Smooth muscle cell (in vitro differentiated cells): Measurements from ENCODE around the gene SKIDA1. TPM values are rescaled to one million over a fixed set of nuclear protein-coding genes. Genes with fewer than 3 reads are reported as not detected.

Experiments
- DNase-seq: peaks from one replicate; lab custom pipeline; 2025; ENCODE audit not compliant: unreplicated experiment; lab: John Stamatoyannopoulos, UW
- H2AFZ ChIP-seq: fragments of 200-600 bp; sonication (generic); 2 replicates; pipeline ENCODE4 v1.6.0; 2016; ENCODE audit warnings: antibody characterized with exemption, low read depth, mild to moderate bottlenecking
- H3F3A ChIP-seq: fragments of 200-600 bp; sonication (generic); 2 replicates; pipeline ENCODE4 v1.6.0; 2017; ENCODE audit warnings: antibody characterized with exemption, low read depth
- H3K27ac ChIP-seq: fragments of 200-600 bp; sonication (generic); 2 replicates; pipeline ENCODE4 v1.5.1; 2016; ENCODE audit warnings: low read depth, mild to moderate bottlenecking
- H3K27me3 ChIP-seq: fragments of 200-600 bp; sonication (generic); 2 replicates; pipeline ENCODE4 v1.6.1; 2016; ENCODE audit warnings: low read depth, mild to moderate bottlenecking
- H3K36me3 ChIP-seq: fragments of 200-600 bp; sonication (generic); 2 replicates; pipeline ENCODE4 v1.5.1; 2016; ENCODE audit warnings: low read depth
- H3K4me1 ChIP-seq: fragments of 200-600 bp; sonication (generic); 2 replicates; pipeline ENCODE4 v1.5.1; 2016; ENCODE audit warnings: low read depth
- H3K4me2 ChIP-seq: fragments of 200-600 bp; sonication (generic); 2 replicates; pipeline ENCODE4 v1.6.0; 2016; ENCODE audit warnings: mild to moderate bottlenecking
- H3K4me3 ChIP-seq: fragments of 200-600 bp; sonication (generic); 2 replicates; pipeline ENCODE4 v1.5.1; 2016; ENCODE audit warnings: mild to moderate bottlenecking
- H3K79me2 ChIP-seq: fragments of 200-600 bp; sonication (generic); 2 replicates; pipeline ENCODE4 v1.6.0; 2016; ENCODE audit warnings: low read depth, mild to moderate bottlenecking
- H3K9ac ChIP-seq: fragments of 200-600 bp; sonication (generic); 2 replicates; pipeline ENCODE4 v1.6.0; 2016; ENCODE audit warnings: low read depth
- H3K9me3 ChIP-seq: fragments of 200-600 bp; sonication (generic); replicated peaks from 2 replicates; pipeline ENCODE4 v1.5.1; 2016; ENCODE audit warnings: low read depth
- H4K20me1 ChIP-seq: fragments of 200-600 bp; sonication (generic); 2 replicates; pipeline ENCODE4 v1.6.0; 2016; ENCODE audit warnings: low read depth
- WGBS: methylation state at CpG from one replicate; pipeline ENCODE4 v1.1.7; 2016; ENCODE audit warnings: low lambda C conversion rate; 5-methylcytosine and 5-hydroxymethylcytosine counted together
- polyA plus RNA-seq: library from polyadenylated mRNA; unstranded; fragments of >200 nt; fragmentation: Nextera tagmentation; extraction: Ambion mirVana; gene quantifications from 2 replicates; pipeline ENCODE4 v1.2.1, GENCODE V29; 2016
- total RNA-seq: library from RNA; depleted of rRNA; stranded (reverse); fragments of >200 nt; gene quantifications from 2 replicates; pipeline ENCODE4 v1.2.3, GENCODE V29; 2014
- TF ChIP-seq, protein P1 (sequence below): fragments of 200-600 bp; sonication (generic); IDR thresholded peaks from 2 replicates; pipeline ENCODE4 v1.5.1; 2017; ENCODE audit warnings: borderline replicate concordance, mild to moderate bottlenecking, antibody characterized with exemption; ENCODE audit not compliant: insufficient read depth, poor library complexity, severe bottlenecking

Gene SKIDA1
- total and polyA plus RNA-seq, 2 experiments from 2014 or later: 0.53 to 1.8 TPM

DNA sequence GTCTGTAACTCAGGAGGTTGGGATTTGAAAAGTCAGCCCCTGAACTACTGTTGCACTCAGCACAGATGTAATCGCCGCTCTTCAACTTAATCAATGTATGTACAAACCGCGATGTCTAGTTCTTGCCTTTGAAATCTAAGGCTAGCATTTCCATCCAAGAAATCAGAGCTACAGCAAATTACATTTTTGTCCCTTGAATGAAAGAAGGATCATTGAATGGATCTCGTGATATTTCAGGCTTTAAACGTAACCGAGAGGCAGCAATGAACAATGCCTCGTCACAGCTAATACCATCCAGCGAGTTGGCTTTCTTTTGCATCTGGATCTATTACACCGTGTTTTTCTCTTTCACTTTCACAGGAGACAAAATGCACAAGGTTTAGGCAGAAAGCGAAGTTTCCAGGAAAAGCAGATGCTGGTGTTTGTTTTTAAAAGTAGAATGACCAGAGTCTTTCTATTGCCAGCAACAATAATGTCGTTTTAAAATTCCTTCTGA is 5.5 kb downstream of the SKIDA1 start:
- Histone ChIP-seq H3K27me3 (no peaks in the 10 kb centered on the region), H3K4me1 (peaks cover 55% of the 10 kb centered on the region), H3K36me3 (no peaks in the 10 kb centered on the region), H3K27ac (peak overlapping the region; percentile 82), H3F3A (peaks cover 8% of the 10 kb centered on the region), H3K4me3 (peak overlapping the region; percentile 61), H3K79me2 (peaks cover 55% of the 10 kb centered on the region), H3K4me2 (peak overlapping the region; percentile 98), H3K9ac (peak overlapping the region; percentile 70), H2AFZ (peak overlapping the region; percentile 86), H3K9me3 (no peaks in the 10 kb centered on the region), H4K20me1 (no peaks in the 10 kb centered on the region)
- TF ChIP-seq, protein P1, sequence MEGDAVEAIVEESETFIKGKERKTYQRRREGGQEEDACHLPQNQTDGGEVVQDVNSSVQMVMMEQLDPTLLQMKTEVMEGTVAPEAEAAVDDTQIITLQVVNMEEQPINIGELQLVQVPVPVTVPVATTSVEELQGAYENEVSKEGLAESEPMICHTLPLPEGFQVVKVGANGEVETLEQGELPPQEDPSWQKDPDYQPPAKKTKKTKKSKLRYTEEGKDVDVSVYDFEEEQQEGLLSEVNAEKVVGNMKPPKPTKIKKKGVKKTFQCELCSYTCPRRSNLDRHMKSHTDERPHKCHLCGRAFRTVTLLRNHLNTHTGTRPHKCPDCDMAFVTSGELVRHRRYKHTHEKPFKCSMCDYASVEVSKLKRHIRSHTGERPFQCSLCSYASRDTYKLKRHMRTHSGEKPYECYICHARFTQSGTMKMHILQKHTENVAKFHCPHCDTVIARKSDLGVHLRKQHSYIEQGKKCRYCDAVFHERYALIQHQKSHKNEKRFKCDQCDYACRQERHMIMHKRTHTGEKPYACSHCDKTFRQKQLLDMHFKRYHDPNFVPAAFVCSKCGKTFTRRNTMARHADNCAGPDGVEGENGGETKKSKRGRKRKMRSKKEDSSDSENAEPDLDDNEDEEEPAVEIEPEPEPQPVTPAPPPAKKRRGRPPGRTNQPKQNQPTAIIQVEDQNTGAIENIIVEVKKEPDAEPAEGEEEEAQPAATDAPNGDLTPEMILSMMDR: no peak
- DNase-seq: no peak
- 3% methylated on average over 12 of the region's 12 CpGs for WGBS

DNA sequence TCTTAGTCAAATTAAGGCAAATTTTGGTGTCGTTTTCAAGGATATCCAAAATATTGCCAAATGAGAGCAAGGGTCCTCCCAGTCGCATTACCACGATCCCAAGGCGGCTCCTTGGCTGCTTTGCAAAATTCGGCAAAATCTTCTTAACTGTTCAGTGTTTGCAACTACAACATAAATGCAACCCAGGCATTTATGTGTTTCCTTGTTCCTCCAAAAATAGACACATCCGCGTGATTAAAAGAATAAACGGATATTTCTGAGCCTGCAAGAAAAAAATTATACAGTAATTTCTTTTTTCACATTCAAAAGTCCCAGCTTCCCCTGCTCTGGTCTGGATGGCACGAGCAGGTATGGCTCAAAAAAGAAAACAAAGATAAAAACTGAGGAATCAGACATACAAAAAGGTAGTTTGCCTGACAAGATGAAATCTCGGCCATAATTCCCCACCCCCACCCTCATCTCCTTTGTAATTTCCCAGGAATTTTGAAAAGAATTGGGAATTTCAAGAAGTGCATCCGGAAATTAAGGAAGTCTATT is 6.0 kb downstream of the SKIDA1 start:
- Histone ChIP-seq H4K20me1 (no peaks in the 10 kb centered on the region), H3K9ac (peak overlapping the region; percentile 70), H3F3A (peaks cover 4% of the 10 kb centered on the region), H3K79me2 (peaks cover 60% of the 10 kb centered on the region), H3K4me3 (peak overlapping the region; percentile 61), H3K4me1 (peaks cover 56% of the 10 kb centered on the region), H3K27ac (peak overlapping the region; percentile 82), H3K9me3 (no peaks in the 10 kb centered on the region), H2AFZ (peak overlapping the region; percentile 86), H3K27me3 (no peaks in the 10 kb centered on the region), H3K4me2 (peak overlapping the region; percentile 98), H3K36me3 (no peaks in the 10 kb centered on the region)
- TF ChIP-seq, protein P1: no peak
- no peak for DNase-seq
- 7% methylated on average over 11 of the region's 11 CpGs for whole genome bisulfite sequencing

DNA sequence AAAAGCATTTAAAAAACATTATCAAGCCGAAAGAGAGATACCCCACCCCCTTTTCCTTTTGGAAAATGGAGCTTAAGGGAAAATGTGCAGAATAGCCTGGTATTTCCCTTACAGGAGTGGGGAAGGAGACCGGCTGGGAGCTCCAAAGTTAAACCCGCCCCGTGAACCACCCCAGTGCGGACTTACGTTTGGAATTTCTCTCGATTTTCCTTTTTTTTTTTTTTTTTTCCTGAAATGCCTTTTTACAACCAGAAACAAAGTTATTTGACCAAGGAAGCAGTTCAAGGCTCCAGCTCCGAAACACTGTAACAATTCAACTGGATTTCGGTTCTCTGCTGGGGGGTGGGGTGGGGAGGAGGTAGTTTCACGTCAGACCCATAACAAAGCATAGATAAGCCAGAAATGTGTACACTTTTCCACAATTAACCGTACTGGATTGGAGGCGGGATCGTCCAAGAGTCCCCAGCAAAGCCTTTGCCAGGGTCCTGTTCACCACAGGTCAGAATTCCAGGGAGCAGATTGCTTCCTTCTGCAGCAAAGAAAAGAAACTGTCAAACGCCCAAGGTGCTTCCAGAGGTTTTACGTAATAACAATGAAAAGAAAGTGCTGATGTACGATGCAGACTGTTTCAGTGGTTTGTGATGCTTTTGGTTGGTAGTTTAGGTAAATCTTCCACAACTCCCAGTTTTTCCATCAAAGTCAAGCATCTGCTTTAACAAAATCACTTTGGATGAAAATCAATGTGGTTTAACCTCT is 6.7 kb downstream of the SKIDA1 start:
- H3K4me1 ChIP-seq: peaks cover 56% of the 10 kb centered on the region
- H3K4me2 ChIP-seq: peak overlapping the region; percentile 98
- no peaks in the 10 kb centered on the region for H3F3A ChIP-seq
- peak overlapping the region; percentile 70 for H3K9ac ChIP-seq
- no peak for DNase-seq
- H3K27ac ChIP-seq: peak overlapping the region; percentile 82
- 1% methylated on average over 16 of the region's 16 CpGs for WGBS
- no peaks in the 10 kb centered on the region for H3K9me3 ChIP-seq
- TF ChIP-seq, protein P1: no peak
- peak overlapping the region; percentile 86 for H2AFZ ChIP-seq
- H4K20me1 ChIP-seq: no peaks in the 10 kb centered on the region
- H3K27me3 ChIP-seq: no peaks in the 10 kb centered on the region
- H3K79me2 ChIP-seq: peaks cover 67% of the 10 kb centered on the region
- H3K36me3 ChIP-seq: no peaks in the 10 kb centered on the region
- H3K4me3 ChIP-seq: peak overlapping the region; percentile 61
